HCT116 (cell line): Measurements from ENCODE around the gene SNRNP70. TPM values are rescaled to one million over a fixed set of nuclear protein-coding genes. Genes with fewer than 3 reads are reported as not detected.

Experiments used
- ATAC-seq: fragments of 200-7000 bp; cut with Tn5 transposase; 2 replicates; pipeline ENCODE4 v1.9.1; 2020; ENCODE audit warnings: mild to moderate bottlenecking, moderate library complexity
- BruUV-seq: library from RNA; stranded (reverse); fragments of 400-500 nt; replicated peaks from 2 replicates; lab custom pipeline; 2021; lab: Mats Ljungman, UMichigan
- CTCF ChIA-PET: fragments of 300-600 bp; sonication (Branson Sonifier 250); formaldehyde crosslinking; loops from one replicate; lab custom pipeline; 2021; ENCODE audit warnings: antibody characterized with exemption; lab: Charles Lee
- POLR2A ChIA-PET: fragments of 300-600, 350-600 bp; sonication (Branson Sonifier 250); formaldehyde crosslinking; loops from one replicate; lab custom pipeline; 2021; ENCODE audit warnings: antibody characterized with exemption; lab: Charles Lee
- RAD21 ChIA-PET, 2 experiments: fragments of 300-600 bp; sonication (Branson Sonifier 250); formaldehyde crosslinking; loops; one replicate each; lab custom pipeline; 2023; ENCODE audit warnings: low total read pairs in 2 of 2; ENCODE audit not compliant: uncharacterized antibody in 2 of 2, unreplicated experiment in 2 of 2, low non-redundant PET in 1 of 2; lab: Charles Lee
- DNase-seq: peaks from one replicate; pipeline ENCODE4 v3.0.0-alpha.2; 2010; ENCODE audit warnings: low read depth, low spot score
- H2AFZ ChIP-seq: fragments of 200-600 bp; shearing (Covaris generic), sonication (generic); 2 replicates; pipeline ENCODE4 v1.6.1; 2017; ENCODE audit warnings: low read depth, mixed run types, mixed read lengths, antibody characterized with exemption, low read length; ENCODE audit not compliant: poor library complexity, severe bottlenecking
- H3K27ac ChIP-seq: 2 replicates; pipeline ENCODE4 v1.5.1; 2012; ENCODE audit warnings: low read depth, low read length
- H3K27me3 ChIP-seq: fragments of 200-600 bp; sonication (generic); 2 replicates; pipeline ENCODE4 v1.6.1; 2016; ENCODE audit warnings: mixed run types, low read length, mixed read lengths; ENCODE audit not compliant: insufficient read depth
- H3K36me3 ChIP-seq, 2 experiments: fragments of 200-500 bp in 1 of 2; fragments of 200-600 bp in 1 of 2; sonication (Bioruptor generic) in 1 of 2; sonication (generic) in 1 of 2; 2 replicates each; pipeline versions ENCODE4 v1.5.1 to v1.6.1; 2014 to 2016; ENCODE audit warnings: low read length in 2 of 2, inconsistent platforms in 1 of 2, mixed read lengths in 1 of 2, mixed run types in 1 of 2; ENCODE audit not compliant: insufficient read depth in 2 of 2, control insufficient read depth in 1 of 2
- H3K4me1 ChIP-seq, 2 experiments: fragments of 200-600 bp in 1 of 2; sonication (generic) in 1 of 2; 2 replicates each; pipeline versions ENCODE4 v1.5.1 to v1.6.1; 2012 to 2017; ENCODE audit warnings: low read length in 2 of 2, inconsistent platforms in 1 of 2, mild to moderate bottlenecking in 1 of 2, mixed read lengths in 1 of 2, mixed run types in 1 of 2, moderate library complexity in 1 of 2; ENCODE audit not compliant: insufficient read depth in 2 of 2, control insufficient read depth in 1 of 2
- H3K4me2 ChIP-seq: fragments of 200-600 bp; sonication (generic); 2 replicates; pipeline ENCODE4 v1.6.1; 2017; ENCODE audit warnings: mixed run types, low read length, mixed read lengths
- H3K4me3 ChIP-seq, 2 experiments: fragments of 200-600 bp in 1 of 2; sonication (generic) in 1 of 2; replicated peaks in 1 of 2; 2 replicates each; pipeline ENCODE4 v1.5.1; 2011 to 2016; ENCODE audit warnings: low read length in 2 of 2, control low read depth in 1 of 2, low read depth in 1 of 2, mild to moderate bottlenecking in 1 of 2, mixed read lengths in 1 of 2, mixed run types in 1 of 2
- H3K79me2 ChIP-seq: fragments of 200-600 bp; sonication (generic); 2 replicates; pipeline ENCODE4 v1.6.1; 2017; ENCODE audit warnings: mild to moderate bottlenecking, mixed run types, low read length, moderate library complexity, mixed read lengths; ENCODE audit not compliant: insufficient read depth
- H3K9ac ChIP-seq: fragments of 200-600 bp; sonication (generic); 2 replicates; pipeline ENCODE4 v1.6.1; 2016; ENCODE audit warnings: low read length, mixed read lengths
- H3K9me2 ChIP-seq: fragments of 200-600 bp; sonication (generic), shearing (Covaris generic); 2 replicates; pipeline ENCODE4 v1.6.1; 2017; ENCODE audit warnings: mixed run types, mild to moderate bottlenecking, moderate library complexity; ENCODE audit not compliant: insufficient read depth
- H3K9me3 ChIP-seq, 2 experiments: fragments of 200-500 bp in 1 of 2; fragments of 200-600 bp in 1 of 2; sonication (Bioruptor generic) in 1 of 2; sonication (generic) in 1 of 2; 2 replicates each; pipeline ENCODE4 v1.6.1; 2014 to 2017; ENCODE audit warnings: low read length in 2 of 2, mixed read lengths in 2 of 2, inconsistent platforms in 1 of 2, low read depth in 1 of 2, mild to moderate bottlenecking in 1 of 2, mixed run types in 1 of 2, moderate library complexity in 1 of 2; ENCODE audit not compliant: control insufficient read depth in 1 of 2, insufficient read depth in 1 of 2
- H4K20me1 ChIP-seq: fragments of 200-600 bp; sonication (generic), shearing (Covaris generic); 2 replicates; pipeline ENCODE4 v1.6.1; 2017; ENCODE audit warnings: mixed run types, mild to moderate bottlenecking, moderate library complexity; ENCODE audit not compliant: insufficient read depth
- EGR1 ChIP-seq: IDR thresholded peaks from 2 replicates; pipeline ENCODE4 v1.6.1; 2012; ENCODE audit warnings: low read depth
- ELF1 ChIP-seq: IDR thresholded peaks from 2 replicates; pipeline ENCODE4 v1.6.1; 2012; ENCODE audit warnings: low read depth, borderline replicate concordance
- FOSL1 ChIP-seq: IDR thresholded peaks from 2 replicates; pipeline ENCODE4 v1.6.1; 2012; ENCODE audit warnings: low read depth
- JUND ChIP-seq: IDR thresholded peaks from 2 replicates; pipeline ENCODE4 v1.6.1; 2012
- POLR2AphosphoS5 ChIP-seq: IDR thresholded peaks from 2 replicates; pipeline ENCODE4 v1.6.1; 2011; ENCODE audit warnings: mild to moderate bottlenecking, low read depth, low read length, moderate library complexity
- SP1 ChIP-seq: IDR thresholded peaks from 2 replicates; pipeline ENCODE4 v1.6.1; 2012; ENCODE audit warnings: low read depth
- ZFX ChIP-seq: fragments of 450-650 bp; IDR thresholded peaks from 2 replicates; pipeline ENCODE4 v1.6.1; 2017
- intact Hi-C: fragments of 100-400 bp; cut with micrococcal nuclease; formaldehyde crosslinking; loops from 2 replicates; pipeline ENCODE4 v1.10.0; 2022
- total RNA-seq: library from RNA; stranded (reverse); gene quantifications from one replicate; pipeline ENCODE4 v1.2.1, GENCODE V29; 2021; ENCODE audit not compliant: unreplicated experiment
- TF ChIP-seq, protein P1 (sequence below): IDR thresholded peaks from 2 replicates; pipeline ENCODE4 v1.6.1; 2012
- TF ChIP-seq, protein P2 (sequence below): IDR thresholded peaks from 2 replicates; pipeline ENCODE4 v1.6.1; 2011; ENCODE audit warnings: mild to moderate bottlenecking, low read length, moderate library complexity; ENCODE audit not compliant: insufficient replicate concordance; ENCODE audit errors: extremely low read depth
- TF ChIP-seq, protein P3 (sequence below): IDR thresholded peaks from 2 replicates; pipeline ENCODE4 v1.6.1; 2012; ENCODE audit warnings: low read depth

SNRNP70 gene
- total RNA-seq, 1 experiment from 2014 or later = 236 TPM

DNA sequence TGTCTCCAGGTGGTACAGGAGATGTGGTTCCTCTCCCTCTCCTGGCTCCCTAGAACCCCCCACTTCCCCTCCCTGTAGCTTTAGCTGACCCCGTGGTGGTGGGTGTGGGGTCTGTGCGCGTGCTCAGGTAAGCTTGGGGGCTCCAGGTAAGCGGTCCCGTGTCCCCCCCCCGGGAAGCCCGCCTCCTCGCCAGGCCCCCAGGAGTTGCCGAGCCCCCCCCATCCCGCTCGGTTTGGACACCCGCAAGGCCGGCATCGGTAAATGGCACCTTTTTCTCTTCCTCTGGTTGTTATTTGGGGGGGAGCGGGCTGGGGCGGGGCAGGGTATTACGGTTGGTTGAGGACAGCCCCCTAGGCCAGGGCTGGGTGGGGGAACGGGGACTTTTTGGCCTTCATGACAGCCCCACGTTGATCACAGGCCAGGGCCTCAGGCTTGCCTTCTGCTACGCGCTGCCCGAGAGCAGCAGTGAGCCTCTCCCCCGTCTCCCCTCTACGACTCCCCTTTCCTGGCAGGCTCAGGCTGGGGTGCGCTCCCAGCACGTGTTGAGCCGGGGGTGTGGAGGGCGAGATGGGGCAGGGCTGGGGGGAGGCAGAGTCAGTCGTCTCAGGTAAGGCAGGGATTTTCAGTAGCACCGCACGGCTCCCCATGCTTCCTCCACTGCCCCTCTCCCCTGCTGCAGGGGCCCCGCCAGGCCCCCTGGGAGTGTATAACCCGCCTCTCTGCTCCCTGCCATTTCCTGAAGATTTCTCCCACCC, 18.3 kb downstream of the SNRNP70 start:
- intact Hi-C loops = no loop called here
- ChIA-PET RAD21 (no interaction called here), POLR2A (no interaction called here), CTCF (no interaction called here)
- Histone ChIP-seq H3K9me2 (no peaks in the 10 kb centered on the region), H4K20me1 (peaks cover 3% of the 10 kb centered on the region; the same call in 1 of the 2 replicates), H2AFZ (no peak overlapping the region), H3K27me3 (no peaks in the 10 kb centered on the region), H3K79me2 (peaks cover 65% of the 10 kb centered on the region), H3K4me3 (no peak overlapping the region), H3K27ac (no peak overlapping the region), H3K9ac (no peak overlapping the region), H3K4me2 (no peak overlapping the region), H3K36me3 (peaks cover 71 to 82% of the 10 kb centered on the region in 2 experiments), H3K4me1 (no peaks in the 10 kb centered on the region), H3K9me3 (no peaks in the 10 kb centered on the region)
- BruUV-seq = TSS peak; percentile 15
- DNase-seq (no peak), ATAC-seq (no peak)
- TF ChIP-seq SP1 (no peak), POLR2AphosphoS5 (no peak), EGR1 (no peak), ELF1 (no peak), FOSL1 (no peak), JUND (no peak), ZFX (no peak)
- TF ChIP-seq, protein P1, sequence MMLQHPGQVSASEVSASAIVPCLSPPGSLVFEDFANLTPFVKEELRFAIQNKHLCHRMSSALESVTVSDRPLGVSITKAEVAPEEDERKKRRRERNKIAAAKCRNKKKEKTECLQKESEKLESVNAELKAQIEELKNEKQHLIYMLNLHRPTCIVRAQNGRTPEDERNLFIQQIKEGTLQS = no peak
- TF ChIP-seq, protein P2, sequence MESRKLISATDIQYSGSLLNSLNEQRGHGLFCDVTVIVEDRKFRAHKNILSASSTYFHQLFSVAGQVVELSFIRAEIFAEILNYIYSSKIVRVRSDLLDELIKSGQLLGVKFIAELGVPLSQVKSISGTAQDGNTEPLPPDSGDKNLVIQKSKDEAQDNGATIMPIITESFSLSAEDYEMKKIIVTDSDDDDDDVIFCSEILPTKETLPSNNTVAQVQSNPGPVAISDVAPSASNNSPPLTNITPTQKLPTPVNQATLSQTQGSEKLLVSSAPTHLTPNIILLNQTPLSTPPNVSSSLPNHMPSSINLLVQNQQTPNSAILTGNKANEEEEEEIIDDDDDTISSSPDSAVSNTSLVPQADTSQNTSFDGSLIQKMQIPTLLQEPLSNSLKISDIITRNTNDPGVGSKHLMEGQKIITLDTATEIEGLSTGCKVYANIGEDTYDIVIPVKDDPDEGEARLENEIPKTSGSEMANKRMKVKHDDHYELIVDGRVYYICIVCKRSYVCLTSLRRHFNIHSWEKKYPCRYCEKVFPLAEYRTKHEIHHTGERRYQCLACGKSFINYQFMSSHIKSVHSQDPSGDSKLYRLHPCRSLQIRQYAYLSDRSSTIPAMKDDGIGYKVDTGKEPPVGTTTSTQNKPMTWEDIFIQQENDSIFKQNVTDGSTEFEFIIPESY = no peak
- TF ChIP-seq, protein P3, sequence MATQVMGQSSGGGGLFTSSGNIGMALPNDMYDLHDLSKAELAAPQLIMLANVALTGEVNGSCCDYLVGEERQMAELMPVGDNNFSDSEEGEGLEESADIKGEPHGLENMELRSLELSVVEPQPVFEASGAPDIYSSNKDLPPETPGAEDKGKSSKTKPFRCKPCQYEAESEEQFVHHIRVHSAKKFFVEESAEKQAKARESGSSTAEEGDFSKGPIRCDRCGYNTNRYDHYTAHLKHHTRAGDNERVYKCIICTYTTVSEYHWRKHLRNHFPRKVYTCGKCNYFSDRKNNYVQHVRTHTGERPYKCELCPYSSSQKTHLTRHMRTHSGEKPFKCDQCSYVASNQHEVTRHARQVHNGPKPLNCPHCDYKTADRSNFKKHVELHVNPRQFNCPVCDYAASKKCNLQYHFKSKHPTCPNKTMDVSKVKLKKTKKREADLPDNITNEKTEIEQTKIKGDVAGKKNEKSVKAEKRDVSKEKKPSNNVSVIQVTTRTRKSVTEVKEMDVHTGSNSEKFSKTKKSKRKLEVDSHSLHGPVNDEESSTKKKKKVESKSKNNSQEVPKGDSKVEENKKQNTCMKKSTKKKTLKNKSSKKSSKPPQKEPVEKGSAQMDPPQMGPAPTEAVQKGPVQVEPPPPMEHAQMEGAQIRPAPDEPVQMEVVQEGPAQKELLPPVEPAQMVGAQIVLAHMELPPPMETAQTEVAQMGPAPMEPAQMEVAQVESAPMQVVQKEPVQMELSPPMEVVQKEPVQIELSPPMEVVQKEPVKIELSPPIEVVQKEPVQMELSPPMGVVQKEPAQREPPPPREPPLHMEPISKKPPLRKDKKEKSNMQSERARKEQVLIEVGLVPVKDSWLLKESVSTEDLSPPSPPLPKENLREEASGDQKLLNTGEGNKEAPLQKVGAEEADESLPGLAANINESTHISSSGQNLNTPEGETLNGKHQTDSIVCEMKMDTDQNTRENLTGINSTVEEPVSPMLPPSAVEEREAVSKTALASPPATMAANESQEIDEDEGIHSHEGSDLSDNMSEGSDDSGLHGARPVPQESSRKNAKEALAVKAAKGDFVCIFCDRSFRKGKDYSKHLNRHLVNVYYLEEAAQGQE = no peak
